Measurements from ENCODE around the gene NXT2. TPM values are rescaled to one million over a fixed set of nuclear protein-coding genes. Genes with fewer than 3 reads are reported as not detected.

NXT2 gene
- total RNA-seq, 4 donors from 2014 or later, result 5.1 to 10.7 (median 7.8) TPM

DNA sequence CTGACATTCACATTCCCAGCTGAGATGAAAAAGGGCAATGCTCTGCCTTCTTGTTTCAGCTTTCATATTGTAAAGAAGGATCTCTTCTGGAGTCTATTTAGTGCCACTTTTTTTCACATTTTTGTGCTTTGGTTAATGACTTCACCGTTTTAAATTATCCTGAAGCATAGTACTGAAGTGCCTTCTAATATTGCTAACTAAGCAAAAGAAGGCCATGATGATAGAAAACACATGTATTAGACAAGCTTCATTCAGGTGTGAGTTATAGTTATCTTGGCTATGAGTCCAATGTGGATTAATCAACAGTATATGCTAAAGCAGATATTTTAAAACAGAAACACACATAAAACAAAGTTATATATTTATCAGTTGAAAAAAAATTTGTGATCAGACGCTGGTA lies 40.4 kb downstream of the NXT2 start:
- Histone ChIP-seq H3K9me3 (no peaks in the 10 kb centered on the region), H3K27me3 (peaks cover 0 to 10% of the 10 kb centered on the region in 2 donors), H3K36me3 (no peaks in the 10 kb centered on the region), H3K4me1 (no peaks in the 10 kb centered on the region), H3K27ac (no peak overlapping the region), H3K4me3 (no peak overlapping the region)
- no peak for DNase-seq (ENCODE audit: low spot score in 2 of 2)
- TF ChIP-seq EP300 (IDR thresholded peaks at IDR 0.05) (no peak), POLR2A (IDR thresholded peaks at IDR 0.05) (no peak)
- TF ChIP-seq, protein P1, sequence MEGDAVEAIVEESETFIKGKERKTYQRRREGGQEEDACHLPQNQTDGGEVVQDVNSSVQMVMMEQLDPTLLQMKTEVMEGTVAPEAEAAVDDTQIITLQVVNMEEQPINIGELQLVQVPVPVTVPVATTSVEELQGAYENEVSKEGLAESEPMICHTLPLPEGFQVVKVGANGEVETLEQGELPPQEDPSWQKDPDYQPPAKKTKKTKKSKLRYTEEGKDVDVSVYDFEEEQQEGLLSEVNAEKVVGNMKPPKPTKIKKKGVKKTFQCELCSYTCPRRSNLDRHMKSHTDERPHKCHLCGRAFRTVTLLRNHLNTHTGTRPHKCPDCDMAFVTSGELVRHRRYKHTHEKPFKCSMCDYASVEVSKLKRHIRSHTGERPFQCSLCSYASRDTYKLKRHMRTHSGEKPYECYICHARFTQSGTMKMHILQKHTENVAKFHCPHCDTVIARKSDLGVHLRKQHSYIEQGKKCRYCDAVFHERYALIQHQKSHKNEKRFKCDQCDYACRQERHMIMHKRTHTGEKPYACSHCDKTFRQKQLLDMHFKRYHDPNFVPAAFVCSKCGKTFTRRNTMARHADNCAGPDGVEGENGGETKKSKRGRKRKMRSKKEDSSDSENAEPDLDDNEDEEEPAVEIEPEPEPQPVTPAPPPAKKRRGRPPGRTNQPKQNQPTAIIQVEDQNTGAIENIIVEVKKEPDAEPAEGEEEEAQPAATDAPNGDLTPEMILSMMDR (IDR thresholded peaks at IDR 0.05), result no peak
- 61 to 82% methylated on average over 2 of the region's 2 CpGs for WGBS, 2 donors

DNA sequence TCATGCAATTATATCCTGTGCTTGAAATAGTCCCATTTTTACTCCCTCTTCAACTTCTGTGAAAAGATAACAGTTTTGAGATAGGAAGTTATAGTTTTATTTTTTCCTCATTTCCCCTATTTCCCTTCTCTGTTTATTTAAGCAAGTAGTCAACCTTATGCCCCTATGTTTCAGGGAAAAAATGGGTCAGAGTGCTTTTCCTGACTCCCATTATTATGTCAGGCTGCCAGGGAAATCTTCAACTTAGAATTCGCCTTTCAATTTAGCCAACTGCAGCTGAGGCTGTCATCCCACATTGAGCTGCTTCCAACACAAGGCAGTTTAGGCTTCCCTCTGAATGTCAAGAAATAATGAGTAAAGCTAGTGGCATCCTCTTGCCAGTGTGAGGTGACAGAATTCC lies 42.3 kb downstream of the NXT2 start:
- Histone ChIP-seq H3K27me3 (peaks cover 0 to 14% of the 10 kb centered on the region in 2 donors), H3K36me3 (no peaks in the 10 kb centered on the region), H3K4me3 (no peak overlapping the region), H3K4me1 (no peaks in the 10 kb centered on the region), H3K9me3 (no peaks in the 10 kb centered on the region), H3K27ac (no peak overlapping the region)
- TF ChIP-seq POLR2A (IDR thresholded peaks at IDR 0.05) (no peak), EP300 (IDR thresholded peaks at IDR 0.05) (no peak)
- TF ChIP-seq, protein P1 (IDR thresholded peaks at IDR 0.05), result no peak
- WGBS, 2 donors, result 61 to 83% methylated on average over 1 of the region's 1 CpG
- no peak for DNase-seq (ENCODE audit: low spot score in 2 of 2)

DNA sequence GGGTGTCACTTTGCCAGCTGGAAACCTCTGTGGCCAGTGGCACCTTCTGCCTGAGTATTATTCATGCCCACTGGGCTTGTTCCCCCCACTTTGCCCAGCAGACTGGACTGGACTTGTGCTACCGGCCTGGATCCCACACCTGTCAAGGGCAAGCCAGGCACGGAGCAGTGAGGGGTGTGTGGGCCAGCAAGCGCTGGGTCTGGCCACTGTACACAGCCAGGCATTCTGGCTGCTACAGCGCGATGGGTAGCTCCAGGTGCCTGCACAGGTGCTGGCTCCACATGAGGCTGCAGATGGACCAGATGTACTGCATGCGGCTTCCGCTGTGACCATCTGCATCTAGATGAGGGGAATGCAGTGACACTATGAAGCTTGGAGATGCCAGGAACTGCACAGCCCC lies 48.8 kb downstream of the NXT2 start:
- H3K27me3 ChIP-seq, result peaks cover 0 to 25% of the 10 kb centered on the region in 2 donors

DNA sequence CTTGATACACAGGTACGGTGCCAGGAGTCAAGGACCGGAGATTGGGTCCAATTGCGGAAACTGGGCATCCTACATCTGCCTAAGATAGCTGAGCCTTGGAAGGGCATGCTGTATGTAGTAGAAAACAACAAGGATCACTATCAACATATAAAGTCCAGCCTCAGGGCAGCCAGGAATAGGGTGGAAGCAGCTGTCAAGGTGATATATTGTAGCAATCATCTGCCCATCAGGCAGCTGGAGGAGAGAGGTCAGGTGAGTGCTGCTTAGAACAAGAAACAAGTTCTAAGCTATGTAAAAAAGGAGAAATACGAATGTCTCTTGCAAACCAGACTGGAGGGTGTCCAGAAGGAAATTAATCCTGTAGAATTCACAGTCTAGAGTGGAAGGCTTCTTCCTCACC lies 53.5 kb downstream of the NXT2 start:
- 72 to 83% methylated on average over 4 of the region's 4 CpGs for WGBS, 2 donors
- H3K36me3 ChIP-seq, result no peaks in the 10 kb centered on the region
- no peak overlapping the region for H3K4me3 ChIP-seq
- DNase-seq (ENCODE audit: low spot score in 2 of 2), result no peak
- H3K4me1 ChIP-seq, result no peaks in the 10 kb centered on the region
- H3K27me3 ChIP-seq, result peaks cover 0 to 20% of the 10 kb centered on the region in 2 donors
- TF ChIP-seq EP300 (IDR thresholded peaks at IDR 0.05), result no peak
- TF ChIP-seq, protein P1 (IDR thresholded peaks at IDR 0.05), result no peak
- TF ChIP-seq POLR2A (IDR thresholded peaks at IDR 0.05), result no peak
- H3K27ac ChIP-seq, result no peak overlapping the region
- no peaks in the 10 kb centered on the region for H3K9me3 ChIP-seq

More for the DNA sequence above, 48.8 kb downstream of the NXT2 start:
- H3K4me1 ChIP-seq, result no peaks in the 10 kb centered on the region
- no peak for DNase-seq (ENCODE audit: low spot score in 2 of 2)
- H3K36me3 ChIP-seq, result no peaks in the 10 kb centered on the region
- WGBS, 2 donors, result 84 to 85% methylated on average over 5 to 7 of the region's 7 CpGs
- H3K4me3 ChIP-seq, result no peak overlapping the region
- no peak overlapping the region for H3K27ac ChIP-seq
- H3K9me3 ChIP-seq, result no peaks in the 10 kb centered on the region
- TF ChIP-seq, protein P1 (IDR thresholded peaks at IDR 0.05), result no peak
- TF ChIP-seq EP300 (IDR thresholded peaks at IDR 0.05) (no peak), POLR2A (IDR thresholded peaks at IDR 0.05) (no peak)

Other genes starting within 250 kb of the NXT2 start
- gene GUCY2F, start 54.8 kb upstream of the NXT2 start, total RNA-seq, result not detected
- gene KCNE5, start 88.3 kb downstream of the NXT2 start, total RNA-seq, result under 1 TPM in 1 of 4 donors, not detected in 3; 0.66 TPM
- gene ACSL4, start 196.4 kb downstream of the NXT2 start, total RNA-seq, result 10 to 100 TPM; 17.9 to 68.7 (median 26.6) TPM

Data from tibial nerve (tissue), 4 donors.